AG09319 (cell line): Measurements from ENCODE around the gene DDX3X.
"Not testable (repeated sequence)": the region's sequence is repeated elsewhere in the genome, so short reads cannot be mapped to it uniquely, and the experiment has no call there.

Experiments used
- DNase-seq: peaks from one replicate; pipeline ENCODE4 v3.0.0-alpha.2; 2010; ENCODE audit warnings: low read depth; ENCODE audit errors: extremely low read depth
- TF ChIP-seq, protein P1 (sequence below): IDR thresholded peaks from 2 replicates; pipeline ENCODE4 v1.5.1; 2011; ENCODE audit warnings: low read depth, mild to moderate bottlenecking, inconsistent platforms, low read length, moderate library complexity

The DDX3X gene

DNA sequence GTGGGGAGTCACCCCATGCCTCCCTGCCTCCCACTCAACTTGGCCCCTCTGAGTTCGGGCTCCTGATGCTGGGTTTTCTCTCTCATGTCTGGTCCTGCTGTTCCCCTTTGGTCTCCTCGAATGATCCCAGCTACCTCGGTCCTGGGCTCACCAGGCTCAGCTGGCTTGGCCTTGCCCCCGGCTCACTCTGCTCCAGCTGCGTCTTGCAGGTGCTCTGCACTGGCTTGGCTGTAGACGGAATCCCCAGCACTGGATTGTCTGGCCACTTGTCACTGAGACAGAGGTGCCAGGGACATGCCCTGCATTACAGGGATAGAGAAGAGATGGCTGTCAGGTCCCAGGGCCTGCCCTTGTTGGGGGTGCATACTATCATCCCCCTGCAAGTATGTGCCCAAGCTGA lies 71.6 kb downstream of the DDX3X start:
- no peak for DNase-seq
- TF ChIP-seq, protein P1, sequence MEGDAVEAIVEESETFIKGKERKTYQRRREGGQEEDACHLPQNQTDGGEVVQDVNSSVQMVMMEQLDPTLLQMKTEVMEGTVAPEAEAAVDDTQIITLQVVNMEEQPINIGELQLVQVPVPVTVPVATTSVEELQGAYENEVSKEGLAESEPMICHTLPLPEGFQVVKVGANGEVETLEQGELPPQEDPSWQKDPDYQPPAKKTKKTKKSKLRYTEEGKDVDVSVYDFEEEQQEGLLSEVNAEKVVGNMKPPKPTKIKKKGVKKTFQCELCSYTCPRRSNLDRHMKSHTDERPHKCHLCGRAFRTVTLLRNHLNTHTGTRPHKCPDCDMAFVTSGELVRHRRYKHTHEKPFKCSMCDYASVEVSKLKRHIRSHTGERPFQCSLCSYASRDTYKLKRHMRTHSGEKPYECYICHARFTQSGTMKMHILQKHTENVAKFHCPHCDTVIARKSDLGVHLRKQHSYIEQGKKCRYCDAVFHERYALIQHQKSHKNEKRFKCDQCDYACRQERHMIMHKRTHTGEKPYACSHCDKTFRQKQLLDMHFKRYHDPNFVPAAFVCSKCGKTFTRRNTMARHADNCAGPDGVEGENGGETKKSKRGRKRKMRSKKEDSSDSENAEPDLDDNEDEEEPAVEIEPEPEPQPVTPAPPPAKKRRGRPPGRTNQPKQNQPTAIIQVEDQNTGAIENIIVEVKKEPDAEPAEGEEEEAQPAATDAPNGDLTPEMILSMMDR: no peak

DNA sequence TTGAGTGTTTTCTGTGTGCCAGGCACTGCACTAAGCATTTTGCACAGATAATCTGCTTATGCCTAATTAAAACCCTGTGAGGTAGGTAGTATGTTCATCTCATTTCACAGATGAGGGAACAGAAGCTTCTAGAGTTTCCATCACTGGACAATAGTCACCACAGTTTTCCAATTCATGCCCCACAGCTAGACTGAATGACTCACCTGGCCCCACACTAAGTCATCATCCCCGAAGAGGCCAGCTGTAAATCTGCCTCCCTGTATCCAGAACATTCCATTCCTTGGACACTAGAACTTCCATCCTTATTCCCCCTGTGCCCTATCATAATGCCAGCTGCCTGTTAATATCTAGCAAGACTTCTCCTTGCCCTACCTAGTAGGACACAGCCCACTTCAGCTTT lies 72.2 kb downstream of the DDX3X start:
- DNase-seq: no peak
- TF ChIP-seq, protein P1: no peak

DNA sequence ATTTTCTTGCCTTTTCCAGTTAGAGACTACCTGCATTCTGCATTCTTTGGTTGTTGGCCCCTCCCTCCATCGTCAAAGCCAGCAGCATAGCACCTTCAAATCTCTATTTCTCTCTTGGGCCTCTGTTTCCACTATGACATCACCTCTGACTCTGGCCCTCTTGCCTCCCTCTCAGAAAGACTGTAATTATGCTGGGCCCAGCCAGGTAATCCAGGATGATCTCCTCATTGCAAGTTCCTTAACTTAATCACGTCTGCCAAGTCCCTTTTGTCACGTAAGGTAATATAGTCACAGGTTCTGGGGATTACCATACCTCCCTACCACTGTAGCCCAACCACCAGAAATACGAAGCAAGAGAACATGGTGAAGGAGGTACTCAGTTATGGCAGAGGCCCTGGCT lies 73.9 kb downstream of the DDX3X start:
- TF ChIP-seq, protein P1: no peak
- DNase-seq: no peak

DNA sequence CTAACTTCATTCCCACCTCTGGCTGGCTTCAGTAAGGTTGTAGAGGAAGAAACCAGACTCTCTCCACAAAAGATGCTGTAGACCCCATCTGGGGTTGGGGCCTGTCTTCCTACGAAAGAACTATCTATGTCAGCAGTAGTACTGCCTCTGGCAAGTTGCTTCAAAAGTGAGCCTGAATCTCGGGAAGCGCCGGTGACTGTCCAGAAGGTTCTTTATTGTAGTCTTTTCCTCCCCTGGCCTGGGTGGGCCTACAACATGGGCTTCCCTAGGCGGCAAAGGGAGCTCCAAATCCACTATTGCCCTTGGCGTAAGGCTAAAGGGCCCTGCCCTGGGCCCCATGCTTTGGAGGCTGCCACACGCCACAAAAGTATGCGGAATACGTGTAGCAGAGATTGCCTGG lies 74.6 kb downstream of the DDX3X start:
- TF ChIP-seq, protein P1: no peak
- no peak for DNase-seq

DNA sequence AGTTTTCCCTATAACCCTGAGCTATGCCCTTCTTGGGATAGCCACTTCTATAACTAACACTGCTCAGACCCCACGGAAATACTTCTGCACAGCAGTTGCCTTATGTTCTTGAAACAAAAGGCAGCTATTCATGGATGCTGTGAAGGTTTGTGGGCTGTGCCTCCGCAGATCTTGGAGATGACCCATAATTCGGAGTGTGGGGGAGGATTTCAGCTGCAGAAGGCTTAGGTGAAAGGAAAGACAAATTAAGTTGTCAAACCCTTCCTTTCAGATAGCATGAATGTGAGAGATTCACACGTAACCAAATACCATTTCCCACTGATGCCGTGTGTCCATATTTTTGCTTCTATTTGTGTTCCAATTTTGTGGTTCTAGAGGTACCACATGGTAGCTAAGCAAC lies 75.0 kb downstream of the DDX3X start:
- DNase-seq: no peak
- TF ChIP-seq, protein P1: no peak

DNA sequence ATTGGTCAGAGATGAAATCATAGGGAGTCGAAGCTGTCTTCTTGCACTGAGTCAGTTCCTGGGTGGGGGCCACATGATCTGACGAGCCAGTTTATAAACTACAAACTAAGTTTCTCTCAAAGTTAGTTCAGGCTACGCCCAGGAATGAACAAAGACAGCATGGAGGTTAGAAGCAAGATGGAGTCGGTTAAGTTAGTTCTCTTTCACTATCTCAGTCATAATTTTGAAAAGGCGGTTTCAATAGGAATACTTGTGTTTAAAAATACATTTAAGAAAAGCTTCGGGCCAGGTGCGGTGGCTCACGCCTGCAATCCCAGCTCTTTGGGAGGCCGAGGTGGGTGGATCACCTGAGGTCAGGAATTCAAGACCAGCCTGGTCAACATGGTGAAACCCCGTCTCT lies 77.3 kb downstream of the DDX3X start:
- not testable (repeated sequence) for DNase-seq

DNA sequence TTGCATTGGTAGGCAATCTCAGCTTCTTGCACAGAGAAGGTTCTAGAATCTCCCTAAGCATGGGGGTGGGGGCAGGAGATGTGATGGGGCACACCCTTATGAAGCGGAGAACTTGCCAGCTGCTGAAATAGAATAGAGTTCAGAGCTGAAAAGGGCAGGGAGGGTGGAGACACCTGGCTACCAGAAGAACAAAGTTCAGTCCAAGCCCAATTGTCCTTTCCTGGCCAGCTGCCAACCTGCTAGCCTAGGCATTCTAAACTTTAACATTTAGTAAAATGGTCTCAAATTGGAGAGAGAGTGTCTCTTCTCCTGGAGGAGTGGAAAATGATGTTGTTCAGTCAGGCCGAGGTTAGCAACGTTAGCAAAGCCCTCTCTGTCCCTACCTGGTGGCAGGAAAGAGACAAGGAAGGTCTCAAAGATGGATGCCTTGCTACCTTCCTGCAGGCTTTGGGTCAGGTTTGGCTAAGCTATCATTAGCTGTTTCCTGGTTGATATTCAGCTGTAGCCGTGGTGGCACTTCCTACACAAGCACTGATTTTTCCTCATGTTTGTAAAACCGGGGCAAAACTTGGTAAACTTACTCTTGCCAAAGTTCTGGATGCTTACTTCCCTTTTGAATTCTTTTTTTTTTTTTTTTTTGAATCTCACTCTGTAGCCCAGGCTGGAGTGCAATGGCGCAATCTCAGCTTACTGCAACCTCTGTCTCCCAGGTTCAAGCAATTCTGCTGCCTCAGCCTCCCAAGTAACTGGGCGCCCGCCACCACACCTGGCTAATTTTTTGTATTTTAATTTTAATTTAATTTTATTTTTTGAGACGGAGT lies 78.5 kb downstream of the DDX3X start:
- TF ChIP-seq, protein P1: no peak

More for the DNA sequence above, 78.5 kb downstream of the DDX3X start:
- no peak for DNase-seq
